Pons (tissue), 1 donor: ENCODE measurements around the gene MAGEB3.

ENCODE experiments used
- DNase-seq: peaks from one replicate; pipeline ENCODE4 v3.0.0-alpha.2; 2016; ENCODE audit warnings: low spot score

Gene MAGEB3

DNA sequence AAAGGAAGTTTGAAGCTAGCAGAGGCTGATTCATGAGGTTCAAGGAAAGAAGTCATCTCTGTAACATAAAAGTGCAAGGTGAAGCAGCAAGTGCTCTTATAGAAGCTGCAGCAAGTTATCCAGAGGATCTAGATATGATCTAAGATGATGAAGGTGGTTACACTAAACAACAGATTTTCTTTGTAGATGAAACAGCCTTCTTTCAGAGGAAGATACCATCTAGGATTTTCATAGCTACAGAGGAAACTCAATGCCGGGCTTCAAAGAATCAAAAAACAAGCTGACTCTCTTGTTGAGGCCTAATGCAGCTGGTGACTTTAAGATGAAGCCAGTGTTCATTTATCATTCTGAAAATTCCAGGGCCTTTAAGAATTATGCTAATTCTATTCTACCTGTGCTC is 50.0 kb downstream of the MAGEB3 start:
- no peak for DNase-seq

GRCh38 chrX:30282527-30282926 is 52.1 kb downstream of the MAGEB3 start:
- DNase-seq: no peak

DNA sequence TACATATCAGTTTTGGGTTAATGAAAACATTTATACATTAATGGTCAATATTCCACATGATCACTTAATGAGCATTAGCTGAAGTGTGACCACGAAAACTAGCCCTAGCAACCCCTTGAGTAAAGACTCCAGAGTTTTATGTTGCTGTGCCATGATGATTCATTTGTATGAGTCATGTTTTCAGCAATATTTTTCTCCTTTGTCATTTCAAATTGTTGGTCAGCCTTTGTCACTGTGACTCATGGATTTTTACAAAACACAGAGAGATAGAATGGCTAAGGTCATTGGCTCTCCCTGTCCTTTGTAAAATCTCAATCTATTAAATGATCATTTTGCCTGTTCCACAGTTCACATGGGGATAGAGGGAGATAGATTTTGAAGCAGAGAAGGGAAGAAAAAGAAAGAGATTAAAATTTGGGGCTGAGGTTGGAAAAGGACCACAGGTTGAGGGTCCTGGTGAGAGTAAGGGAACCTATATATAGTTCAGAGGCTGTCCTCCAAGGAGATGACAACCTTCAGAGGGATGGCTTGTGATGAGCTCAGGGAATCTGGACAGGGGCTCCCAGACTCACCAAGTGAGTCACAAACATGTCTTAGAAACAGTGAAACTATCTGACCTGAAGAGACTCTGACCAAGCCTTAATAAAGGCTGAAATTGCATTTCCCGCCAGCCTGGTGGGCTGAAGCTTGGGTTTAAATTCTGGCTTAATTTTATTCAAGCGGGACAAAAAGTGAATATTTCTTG is 53.2 kb downstream of the MAGEB3 start:
- no peak for DNase-seq
